ENCODE measurements around the gene HIP1. TPM values are rescaled to one million over a fixed set of nuclear protein-coding genes. Genes with fewer than 3 reads are reported as not detected.
"Not testable (repeated sequence)": the region's sequence is repeated elsewhere in the genome, so short reads cannot be mapped to it uniquely, and the experiment has no call there.

HIP1 gene
- total and polyA plus RNA-seq, 2 of the 4 experiments (the other 2 are of a cell fraction), result 6.8 to 10.0 TPM

GRCh38 chr7:75727881-75728593, 10.7 kb downstream of the HIP1 start:
- Histone ChIP-seq H3K27ac (ENCODE audit: insufficient read depth, low read length) (peak overlapping the region; percentile 3; the same call in 1 of the 2 replicates), H3K4me3 (ENCODE audit: insufficient read depth, low read depth, low read length) (no peak overlapping the region)
- TF ChIP-seq BHLHE40 (IDR thresholded peaks at IDR 0.05; ENCODE audit: low read depth, low read length) (peak; percentile 54; the same call in 1 of the 2 replicates), CTCF (conservative IDR thresholded peaks at IDR 0.05; ENCODE audit: low read depth, low read length) (no peak), CHD1 (IDR thresholded peaks at IDR 0.05; ENCODE audit: low read depth, low read length) (no peak)

GRCh38 chr7:75727351-75727750, 11.4 kb downstream of the HIP1 start:
- H3K14ac ChIP-seq (replicated peaks; ENCODE audit: low read depth, low read length); POLR2A ChIA-PET (ENCODE audit: unreplicated experiment); in situ Hi-C loops (cut with MboI; ENCODE audit: low sequenced_read_pairs); H3K4me3 ChIP-seq (ENCODE audit: insufficient read depth, low read depth, low read length); DNase-seq; H2AK9ac ChIP-seq (replicated peaks; ENCODE audit: low read depth, low read length, poor library complexity); H3K4me2 ChIP-seq (ENCODE audit: low read depth, low read length); H2AFZ ChIP-seq (replicated peaks; ENCODE audit: low read length, poor library complexity); H3K56ac ChIP-seq (ENCODE audit: extremely low read depth, insufficient read depth, low read length); BruUV-seq (replicated peaks); intact Hi-C loops (cut with micrococcal nuclease); H2AK5ac ChIP-seq (ENCODE audit: low read depth, low read length); H3K9ac ChIP-seq (ENCODE audit: low read depth, low read length); H4K91ac ChIP-seq (ENCODE audit: insufficient read depth, low read depth, low read length); dilution Hi-C loops (cut with HindIII; ENCODE audit: low sequenced_read_pairs, unreplicated experiment); H2BK15ac ChIP-seq (ENCODE audit: low read depth, low read length); H3K9me3 ChIP-seq (ENCODE audit: control insufficient read depth, insufficient read depth, low read length); H3K27ac ChIP-seq (ENCODE audit: insufficient read depth, low read length); H3K18ac ChIP-seq (ENCODE audit: low read depth, low read length); H3K27me3 ChIP-seq (ENCODE audit: control insufficient read depth, insufficient read depth, low read length); H4K20me1 ChIP-seq (ENCODE audit: insufficient read depth, low read length); H3K4ac ChIP-seq (ENCODE audit: low read depth, low read length); H3K23ac ChIP-seq (ENCODE audit: low read depth, low read length); H3K36me3 ChIP-seq (ENCODE audit: control insufficient read depth, insufficient read depth, low read length); H4K5ac ChIP-seq (ENCODE audit: low read depth, low read length): not testable (repeated sequence)
- H2BK20ac ChIP-seq (ENCODE audit: low read depth, low read length), result peak overlapping the region; percentile 29; the same call in 1 of the 2 replicates
- CTCF ChIA-PET, result interaction anchor here (0.7 kb wide), 1 partner anchor 10 kb away, joined by 3 read pairs; no protein-coding TSS in a partner anchor
- peaks cover 4 to 49% of the 10 kb centered on the region in 2 experiments; a peak in 3 of 4 replicates for H3K79me1 ChIP-seq (ENCODE audit: low read depth in 1 of 2, low read length in 2 of 2)
- 0 out of 2 replicates have a peak overlapping the region, but pooled peaks have one; percentile 70 for H2BK120ac ChIP-seq (ENCODE audit: low read depth, low read length)
- H3K9me1 ChIP-seq (ENCODE audit: insufficient read depth, low read length), result peaks cover 13% of the 10 kb centered on the region
- peak overlapping the region in 1 of 2 experiments; percentile 63; a peak in 1 of 4 replicates for H4K8ac ChIP-seq (ENCODE audit: low read depth in 2 of 2, low read length in 2 of 2)
- H2BK5ac ChIP-seq (ENCODE audit: low read depth, low read length, poor library complexity, severe bottlenecking), result peak overlapping the region; percentile 62
- WGBS, 2 experiments (ENCODE audit: extremely low coverage in 2 of 2, insufficient read length in 1 of 2), result 100% methylated on average over 2 of the region's 6 CpGs; no CpG with 5 or more reads in 1 of the 2 experiments
- peak; percentile 50 for ATAC-seq (ENCODE audit: low read depth)
- peaks cover 11% of the 10 kb centered on the region for H3K4me1 ChIP-seq (ENCODE audit: control insufficient read depth, insufficient read depth, low read length)

More at GRCh38 chr7:75727881-75728593, 10.7 kb downstream of the HIP1 start:
- intact Hi-C loops (cut with micrococcal nuclease) (no loop called here), dilution Hi-C loops (cut with HindIII; ENCODE audit: low sequenced_read_pairs, unreplicated experiment) (no loop called here), in situ Hi-C loops (cut with MboI; ENCODE audit: low sequenced_read_pairs) (no loop called here)
- Histone ChIP-seq H4K5ac (ENCODE audit: low read depth, low read length) (peak overlapping the region; percentile 57), H3K27me3 (ENCODE audit: control insufficient read depth, insufficient read depth, low read length) (no peaks in the 10 kb centered on the region), H3K56ac (ENCODE audit: extremely low read depth, insufficient read depth, low read length) (no peak overlapping the region; the same call in 1 of the 2 replicates), H2AK9ac (replicated peaks; ENCODE audit: low read depth, low read length, poor library complexity) (peak overlapping the region; percentile 60), H3K4me2 (ENCODE audit: low read depth, low read length) (peak overlapping the region; percentile 4; the same call in 1 of the 2 replicates), H4K8ac (ENCODE audit: low read depth in 2 of 2, low read length in 2 of 2) (peak overlapping the region; percentile 24 to 63), H3K14ac (replicated peaks; ENCODE audit: low read depth, low read length) (peak overlapping the region; percentile 82), H3K79me1 (ENCODE audit: low read depth in 1 of 2, low read length in 2 of 2) (peaks cover 4 to 49% of the 10 kb centered on the region in 2 experiments; a peak in 3 of 4 replicates), H4K20me1 (ENCODE audit: insufficient read depth, low read length) (peaks cover 2% of the 10 kb centered on the region; the same call in 1 of the 2 replicates), H2BK5ac (ENCODE audit: low read depth, low read length, poor library complexity, severe bottlenecking) (peak overlapping the region; percentile 62), H2AFZ (replicated peaks; ENCODE audit: low read length, poor library complexity) (peak overlapping the region; percentile 53), H2BK15ac (ENCODE audit: low read depth, low read length) (peak overlapping the region; percentile 27; the same call in 1 of the 3 replicates), H3K9me3 (ENCODE audit: control insufficient read depth, insufficient read depth, low read length) (no peaks in the 10 kb centered on the region), H3K18ac (ENCODE audit: low read depth, low read length) (peak overlapping the region; percentile 14; the same call in 1 of the 2 replicates), H4K91ac (ENCODE audit: insufficient read depth, low read depth, low read length) (peak overlapping the region; percentile 84), H3K36me3 (ENCODE audit: control insufficient read depth, insufficient read depth, low read length) (no peaks in the 10 kb centered on the region), H3K9ac (ENCODE audit: low read depth, low read length) (peak overlapping the region; percentile 1; the same call in 1 of the 2 replicates), H3K9me1 (ENCODE audit: insufficient read depth, low read length) (peaks cover 13% of the 10 kb centered on the region), H3K4ac (ENCODE audit: low read depth, low read length) (peak overlapping the region; percentile 84), H2BK20ac (ENCODE audit: low read depth, low read length) (peak overlapping the region; percentile 0), H2BK120ac (ENCODE audit: low read depth, low read length) (peak overlapping the region; percentile 70), H2AK5ac (ENCODE audit: low read depth, low read length) (peak overlapping the region; percentile 74), H3K23ac (ENCODE audit: low read depth, low read length) (peak overlapping the region; percentile 58; the same call in 1 of the 2 replicates), H3K4me1 (ENCODE audit: control insufficient read depth, insufficient read depth, low read length) (peaks cover 12% of the 10 kb centered on the region)
- ATAC-seq (ENCODE audit: low read depth) (peak; percentile 44), DNase-seq (peak; percentile 52)
- CTCF ChIA-PET, result interaction anchor here (0.7 kb wide), 1 partner anchor 9 kb away, joined by 3 read pairs; no protein-coding TSS in a partner anchor
- no TSS peak for BruUV-seq (replicated peaks)
- POLR2A ChIA-PET (ENCODE audit: unreplicated experiment), result no interaction called here
- 100% methylated on average over 1 of the region's 8 CpGs; no CpG with 5 or more reads in 1 of the 2 experiments for WGBS, 2 experiments (ENCODE audit: extremely low coverage in 2 of 2, insufficient read length in 1 of 2)
